ENCODE measurements around the gene PAX6.

PAX6 gene

GRCh38 chr11:31807799-31808667 lies 3.1 kb downstream of the PAX6 start:
- Histone ChIP-seq H3K9me3 (ENCODE audit: control insufficient read depth, insufficient read depth, low read length) (no peaks in the 10 kb centered on the region), H3K27ac (ENCODE audit: low read length) (no peak overlapping the region), H3K36me3 (ENCODE audit: control insufficient read depth, insufficient read depth, low read length) (no peaks in the 10 kb centered on the region), H3K27me3 (ENCODE audit: control insufficient read depth, insufficient read depth, low read length) (peaks cover 88% of the 10 kb centered on the region), H3K4me3 (ENCODE audit: low read length) (no peak overlapping the region), H3K4me1 (ENCODE audit: control insufficient read depth, insufficient read depth, low read length) (peaks cover 7% of the 10 kb centered on the region)
- WGBS (ENCODE audit: insufficient coverage, insufficient read length), result no CpG with 5 or more reads among the region's 9 CpGs
- no peak for DNase-seq (ENCODE audit: low read depth, low spot score)

DNA sequence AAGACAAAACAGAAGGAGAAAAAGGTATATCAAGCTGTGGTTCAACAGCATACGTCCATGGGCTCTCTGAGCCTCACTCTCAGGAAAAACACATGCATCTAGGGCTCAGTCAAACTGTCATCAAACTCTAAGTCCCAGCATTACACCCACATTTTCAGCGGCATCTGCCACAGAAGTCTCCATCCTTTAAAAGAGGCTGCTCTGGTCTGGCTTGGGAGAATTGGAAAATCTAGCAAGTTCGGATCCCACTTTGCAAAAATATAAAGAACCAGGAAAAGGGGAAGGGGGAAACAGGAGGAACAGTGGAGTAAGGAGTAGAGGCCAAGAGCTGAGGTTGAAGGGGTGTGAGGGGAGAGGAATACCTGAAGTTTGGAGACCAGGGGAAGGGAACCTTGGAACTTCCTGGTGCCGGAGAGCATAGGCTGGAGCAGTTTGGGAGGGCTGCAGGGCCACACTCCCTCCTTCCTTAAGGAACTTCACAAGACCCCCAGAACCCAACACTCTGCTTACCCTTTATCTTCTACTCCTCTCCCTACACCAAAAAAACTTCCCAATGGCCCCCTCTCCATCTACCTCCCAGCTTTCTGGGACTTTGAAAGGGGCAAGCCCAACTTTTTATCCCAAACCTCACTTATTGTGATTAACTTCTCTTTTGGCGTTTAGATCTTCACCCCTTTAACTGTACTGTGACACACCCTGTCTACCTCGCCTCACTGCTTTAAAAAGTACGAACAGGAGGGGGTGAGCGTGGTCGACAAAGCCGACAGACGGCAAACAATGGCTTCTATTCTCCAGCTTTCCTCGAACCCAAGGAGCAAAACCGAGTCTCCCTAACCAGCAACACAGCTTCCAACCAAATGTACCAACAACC lies 4.0 kb downstream of the PAX6 start:
- WGBS (ENCODE audit: insufficient coverage, insufficient read length), result no CpG with 5 or more reads among the region's 13 CpGs
- peaks cover 84% of the 10 kb centered on the region for H3K27me3 ChIP-seq (ENCODE audit: control insufficient read depth, insufficient read depth, low read length)
- no peak overlapping the region for H3K27ac ChIP-seq (ENCODE audit: low read length)
- no peaks in the 10 kb centered on the region for H3K36me3 ChIP-seq (ENCODE audit: control insufficient read depth, insufficient read depth, low read length)
- no peaks in the 10 kb centered on the region for H3K9me3 ChIP-seq (ENCODE audit: control insufficient read depth, insufficient read depth, low read length)
- no peak for DNase-seq (ENCODE audit: low read depth, low spot score)
- peaks cover 3% of the 10 kb centered on the region for H3K4me1 ChIP-seq (ENCODE audit: control insufficient read depth, insufficient read depth, low read length)
- H3K4me3 ChIP-seq (ENCODE audit: low read length), result no peak overlapping the region

DNA sequence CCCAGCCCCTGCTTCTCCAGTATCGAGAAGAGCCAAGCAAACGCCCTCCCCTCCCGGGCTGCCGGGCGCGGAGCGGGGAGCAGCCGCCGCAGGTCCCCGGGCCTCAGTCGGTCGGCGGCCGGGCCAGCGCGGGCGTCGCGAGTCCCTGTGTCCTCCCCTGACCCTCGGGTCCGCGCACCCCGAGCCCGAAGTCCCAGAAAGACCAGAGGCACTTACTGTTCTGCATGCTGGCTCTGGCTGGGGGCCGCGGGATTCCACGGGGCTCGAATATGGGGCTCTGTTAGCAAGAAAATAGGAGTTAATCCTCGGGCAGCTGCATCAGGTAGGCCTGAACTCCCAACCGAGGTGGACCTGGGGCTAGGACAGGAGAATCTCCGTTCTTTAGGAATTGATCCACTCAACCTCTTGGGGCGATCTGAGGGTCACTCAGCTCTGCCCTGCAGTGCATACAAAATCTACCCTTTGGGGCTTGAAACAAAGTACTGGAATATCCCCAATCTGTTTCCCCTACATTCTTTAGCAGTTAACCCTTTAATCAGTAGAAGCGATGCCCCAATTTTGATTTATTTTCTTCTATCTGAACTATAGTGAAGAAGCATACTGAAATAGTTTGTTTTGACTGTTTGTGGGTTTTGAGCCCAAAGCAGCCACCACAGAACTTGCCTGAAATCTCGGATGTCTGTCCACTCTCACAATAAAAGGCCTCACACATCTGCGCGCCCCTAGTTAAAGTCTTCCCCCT lies 4.8 kb downstream of the PAX6 start:
- no peak overlapping the region for H3K27ac ChIP-seq (ENCODE audit: low read length)
- DNase-seq (ENCODE audit: low read depth, low spot score), result no peak
- WGBS (ENCODE audit: insufficient coverage, insufficient read length), result no CpG with 5 or more reads among the region's 36 CpGs
- H3K27me3 ChIP-seq (ENCODE audit: control insufficient read depth, insufficient read depth, low read length), result peaks cover 84% of the 10 kb centered on the region
- no peaks in the 10 kb centered on the region for H3K36me3 ChIP-seq (ENCODE audit: control insufficient read depth, insufficient read depth, low read length)
- H3K4me3 ChIP-seq (ENCODE audit: low read length), result no peak overlapping the region
- no peaks in the 10 kb centered on the region for H3K9me3 ChIP-seq (ENCODE audit: control insufficient read depth, insufficient read depth, low read length)
- peaks cover 3% of the 10 kb centered on the region for H3K4me1 ChIP-seq (ENCODE audit: control insufficient read depth, insufficient read depth, low read length)

DNA sequence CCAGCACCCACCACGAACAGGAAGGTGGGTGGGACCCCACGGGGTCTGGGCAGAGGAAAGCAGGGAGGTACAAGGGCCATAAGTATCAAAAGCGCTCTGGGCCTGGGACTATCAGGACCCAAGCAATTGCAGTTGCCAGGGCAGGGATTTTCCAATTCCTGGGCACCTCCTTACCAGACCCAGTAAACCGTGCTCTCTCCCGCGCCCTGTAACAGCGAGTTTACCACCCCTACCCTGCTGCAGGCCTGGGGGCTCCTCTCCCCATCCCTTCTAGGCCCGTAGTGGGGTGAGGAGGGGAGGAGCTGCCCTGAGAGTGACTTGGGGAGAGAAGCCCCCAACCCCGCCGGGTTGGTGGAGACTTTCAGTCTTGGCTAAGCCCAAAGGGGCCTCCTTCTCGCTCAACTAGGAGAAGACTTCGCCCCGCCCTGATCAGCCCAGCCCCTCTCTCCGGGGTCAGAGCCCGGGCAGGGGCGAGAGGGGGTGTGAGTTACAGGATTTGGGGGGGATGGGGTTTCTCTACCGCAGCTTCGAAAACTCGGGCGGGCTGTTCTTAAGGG lies 5.4 kb downstream of the PAX6 start:
- H3K27me3 ChIP-seq (ENCODE audit: control insufficient read depth, insufficient read depth, low read length), result peaks cover 88% of the 10 kb centered on the region
- no peaks in the 10 kb centered on the region for H3K36me3 ChIP-seq (ENCODE audit: control insufficient read depth, insufficient read depth, low read length)
- DNase-seq (ENCODE audit: low read depth, low spot score), result no peak
- H3K9me3 ChIP-seq (ENCODE audit: control insufficient read depth, insufficient read depth, low read length), result no peaks in the 10 kb centered on the region
- WGBS (ENCODE audit: insufficient coverage, insufficient read length), result no CpG with 5 or more reads among the region's 20 CpGs
- H3K4me3 ChIP-seq (ENCODE audit: low read length), result no peak overlapping the region; the same call in 1 of the 2 replicates
- H3K4me1 ChIP-seq (ENCODE audit: control insufficient read depth, insufficient read depth, low read length), result peaks cover 3% of the 10 kb centered on the region
- H3K27ac ChIP-seq (ENCODE audit: low read length), result no peak overlapping the region

DNA sequence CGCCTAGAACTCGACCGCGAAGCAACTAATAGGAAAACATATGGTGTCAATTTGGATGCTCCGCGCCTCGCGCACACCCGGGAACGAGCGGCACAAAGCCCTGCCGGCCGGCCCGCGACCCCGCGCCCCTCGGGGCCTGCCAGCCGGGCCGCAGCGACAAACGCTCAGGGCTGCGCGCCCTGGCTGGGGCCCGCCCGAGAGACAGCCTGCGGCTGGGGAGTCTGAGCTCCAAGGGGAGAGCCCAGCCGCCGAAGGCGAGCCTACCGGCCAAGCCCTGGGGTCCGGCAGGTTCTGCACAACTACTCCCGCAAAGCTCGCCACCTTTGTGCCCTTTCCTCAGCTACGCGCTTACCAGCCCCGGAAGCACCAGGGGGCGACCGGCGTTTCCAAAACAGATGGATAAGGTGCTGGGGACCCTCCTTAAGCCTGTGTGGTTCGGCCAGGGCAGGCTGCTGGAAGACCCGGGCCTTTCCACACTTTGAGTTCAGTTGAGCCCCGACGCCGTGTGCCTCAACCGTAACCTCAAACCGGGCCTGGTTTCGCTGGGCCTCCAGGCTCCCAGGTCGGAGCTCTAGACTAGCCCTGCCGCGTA lies 6.0 kb downstream of the PAX6 start:
- DNase-seq (ENCODE audit: low read depth, low spot score), result no peak
- H3K9me3 ChIP-seq (ENCODE audit: control insufficient read depth, insufficient read depth, low read length), result no peaks in the 10 kb centered on the region
- H3K27ac ChIP-seq (ENCODE audit: low read length), result no peak overlapping the region
- H3K4me3 ChIP-seq (ENCODE audit: low read length), result no peak overlapping the region; the same call in 1 of the 2 replicates
- peaks cover 3% of the 10 kb centered on the region; the same call in 1 of the 2 replicates for H3K4me1 ChIP-seq (ENCODE audit: control insufficient read depth, insufficient read depth, low read length)
- no peaks in the 10 kb centered on the region for H3K36me3 ChIP-seq (ENCODE audit: control insufficient read depth, insufficient read depth, low read length)
- peaks cover 89% of the 10 kb centered on the region for H3K27me3 ChIP-seq (ENCODE audit: control insufficient read depth, insufficient read depth, low read length)
- WGBS (ENCODE audit: insufficient coverage, insufficient read length), result no CpG with 5 or more reads among the region's 51 CpGs

- H3K27ac ChIP-seq (ENCODE audit: low read length), result no peak overlapping the region
- H3K36me3 ChIP-seq (ENCODE audit: control insufficient read depth, insufficient read depth, low read length), result no peaks in the 10 kb centered on the region
- no peak for DNase-seq (ENCODE audit: low read depth, low spot score)
- H3K4me3 ChIP-seq (ENCODE audit: low read length), result no peak overlapping the region; the same call in 1 of the 2 replicates
- no CpG with 5 or more reads among the region's 41 CpGs for whole genome bisulfite sequencing (ENCODE audit: insufficient coverage, insufficient read length)
- no peaks in the 10 kb centered on the region for H3K9me3 ChIP-seq (ENCODE audit: control insufficient read depth, insufficient read depth, low read length)
- H3K27me3 ChIP-seq (ENCODE audit: control insufficient read depth, insufficient read depth, low read length), result peaks cover 89% of the 10 kb centered on the region
- peaks cover 3% of the 10 kb centered on the region; the same call in 1 of the 2 replicates for H3K4me1 ChIP-seq (ENCODE audit: control insufficient read depth, insufficient read depth, low read length)
Observed at GRCh38 chr11:31804312-31805036, 6.6 kb downstream of the PAX6 start.

- no peaks in the 10 kb centered on the region for H3K36me3 ChIP-seq (ENCODE audit: control insufficient read depth, insufficient read depth, low read length)
- H3K27me3 ChIP-seq (ENCODE audit: control insufficient read depth, insufficient read depth, low read length), result peaks cover 88% of the 10 kb centered on the region
- no CpG with 5 or more reads among the region's 13 CpGs for WGBS (ENCODE audit: insufficient coverage, insufficient read length)
- no peak overlapping the region for H3K27ac ChIP-seq (ENCODE audit: low read length)
- H3K9me3 ChIP-seq (ENCODE audit: control insufficient read depth, insufficient read depth, low read length), result no peaks in the 10 kb centered on the region
- DNase-seq (ENCODE audit: low read depth, low spot score), result no peak
- no peak overlapping the region for H3K4me3 ChIP-seq (ENCODE audit: low read length)
- peaks cover 3% of the 10 kb centered on the region; the same call in 1 of the 2 replicates for H3K4me1 ChIP-seq (ENCODE audit: control insufficient read depth, insufficient read depth, low read length)
Observed at GRCh38 chr11:31803813-31804311, 7.3 kb downstream of the PAX6 start.

DNA sequence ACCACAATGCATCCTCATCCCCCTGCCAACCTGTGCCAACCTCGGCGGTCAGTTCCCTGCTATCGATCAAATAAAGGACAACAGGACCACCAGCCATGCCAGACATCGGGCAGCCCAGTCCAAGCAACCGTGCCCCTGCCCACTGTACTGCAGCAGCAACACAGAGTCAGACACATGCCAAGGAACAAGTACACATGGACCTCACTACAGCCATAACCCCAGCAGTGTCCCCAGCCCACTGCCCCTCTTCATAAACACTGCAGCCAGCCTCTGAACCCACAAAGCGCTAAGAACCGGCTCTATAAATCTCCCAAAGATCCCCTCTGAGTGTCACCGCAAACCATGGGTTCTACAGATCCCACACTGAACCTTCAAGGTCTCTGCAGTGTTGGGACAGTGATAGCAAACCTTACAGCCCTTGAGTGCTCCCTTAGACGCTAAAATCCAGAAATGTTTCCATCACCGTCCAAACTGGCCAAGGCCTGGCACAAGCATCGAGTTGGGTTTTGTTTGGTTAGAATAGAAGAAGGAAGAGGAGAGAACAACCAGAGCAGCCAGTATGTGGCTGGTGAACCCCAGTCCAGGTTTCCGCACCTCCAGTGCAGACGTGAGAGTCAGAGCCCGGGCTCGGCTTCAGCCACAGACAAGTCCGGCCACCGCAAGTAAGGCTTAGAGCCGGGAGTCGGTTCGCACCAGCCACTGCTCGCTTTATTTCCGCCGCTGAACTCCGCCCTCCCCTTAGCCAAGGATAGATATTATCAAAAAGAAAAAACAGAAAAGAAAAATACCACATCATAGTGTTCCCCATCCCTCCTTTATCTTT lies 7.9 kb downstream of the PAX6 start:
- H3K9me3 ChIP-seq (ENCODE audit: control insufficient read depth, insufficient read depth, low read length), result no peaks in the 10 kb centered on the region
- H3K36me3 ChIP-seq (ENCODE audit: control insufficient read depth, insufficient read depth, low read length), result no peaks in the 10 kb centered on the region
- no peak overlapping the region for H3K27ac ChIP-seq (ENCODE audit: low read length)
- peaks cover 86% of the 10 kb centered on the region for H3K27me3 ChIP-seq (ENCODE audit: control insufficient read depth, insufficient read depth, low read length)
- DNase-seq (ENCODE audit: low read depth, low spot score), result no peak
- H3K4me3 ChIP-seq (ENCODE audit: low read length), result no peak overlapping the region
- peaks cover 4% of the 10 kb centered on the region; the same call in 1 of the 2 replicates for H3K4me1 ChIP-seq (ENCODE audit: control insufficient read depth, insufficient read depth, low read length)
- no CpG with 5 or more reads among the region's 24 CpGs for WGBS (ENCODE audit: insufficient coverage, insufficient read length)
